PFSK-1 (cell line): Measurements from ENCODE around the gene FAM120B.

ENCODE experiments used
- FOXP2 ChIP-seq: optimal IDR thresholded peaks from 2 replicates; pipeline ENCODE3; 2011; ENCODE audit warnings: borderline replicate concordance, control low read depth, inconsistent platforms; ENCODE audit not compliant: insufficient read depth; ENCODE audit errors: extremely low read length, extremely low read depth
- POLR2AphosphoS5 ChIP-seq: IDR thresholded peaks from 2 replicates; pipeline ENCODE4 v1.6.1; 2012; ENCODE audit warnings: low read depth, mild to moderate bottlenecking, control low read depth, low read length, moderate library complexity
- REST ChIP-seq, 2 experiments: IDR thresholded peaks; 2 replicates each; pipeline versions ENCODE4 v1.6.1 to v1.8.0; 2011 to 2012; ENCODE audit warnings: low read depth in 2 of 2, low read length in 2 of 2, control low read depth in 1 of 2, inconsistent platforms in 1 of 2, mild to moderate bottlenecking in 1 of 2, moderate library complexity in 1 of 2; ENCODE audit not compliant: insufficient read depth in 1 of 2
- SIN3A ChIP-seq: IDR thresholded peaks from 2 replicates; pipeline ENCODE4 v1.6.1; 2012; ENCODE audit warnings: mild to moderate bottlenecking, low read length, moderate library complexity, borderline replicate concordance; ENCODE audit not compliant: insufficient read depth
- TAF1 ChIP-seq: IDR thresholded peaks from 2 replicates; pipeline ENCODE4 v1.6.1; 2012; ENCODE audit warnings: low read length, control low read depth, borderline replicate concordance; ENCODE audit not compliant: insufficient read depth

The FAM120B gene

GRCh38 chr6:170279426-170279825 lies 27.1 kb upstream of the FAM120B start:
- TF ChIP-seq SIN3A (no peak), REST (IDR thresholded peaks at IDR 0.05; ENCODE audit: insufficient read depth in 1 of 2, low read depth in 2 of 2, low read length in 2 of 2) (no peak), TAF1 (no peak), POLR2AphosphoS5 (no peak), FOXP2 (no peak)

- TF ChIP-seq SIN3A (no peak), POLR2AphosphoS5 (no peak), REST (IDR thresholded peaks at IDR 0.05; ENCODE audit: insufficient read depth in 1 of 2, low read depth in 2 of 2, low read length in 2 of 2) (no peak), TAF1 (no peak), FOXP2 (no peak)
These were observed 26.4 kb upstream of the FAM120B start for GRCh38 chr6:170279977-170280688.

GRCh38 chr6:170280689-170281045 lies 25.9 kb upstream of the FAM120B start:
- TF ChIP-seq POLR2AphosphoS5 (no peak), TAF1 (no peak)

GRCh38 chr6:170281331-170282292 lies 24.9 kb upstream of the FAM120B start:
- TF ChIP-seq REST (IDR thresholded peaks at IDR 0.05; ENCODE audit: insufficient read depth in 1 of 2, low read depth in 2 of 2, low read length in 2 of 2), result no peak
- no peak for TF ChIP-seq POLR2AphosphoS5
- no peak for TF ChIP-seq FOXP2
- no peak for TF ChIP-seq TAF1
- TF ChIP-seq SIN3A, result no peak

- no peak for TF ChIP-seq SIN3A
- no peak for TF ChIP-seq REST (IDR thresholded peaks at IDR 0.05; ENCODE audit: insufficient read depth in 1 of 2, low read depth in 2 of 2, low read length in 2 of 2)
- TF ChIP-seq POLR2AphosphoS5, result no peak
- no peak for TF ChIP-seq TAF1
These were observed 23.9 kb upstream of the FAM120B start for GRCh38 chr6:170282512-170283158.
